Mucosa of descending colon (tissue), 3 donors: ENCODE results near the gene ZP2. TPM values are rescaled to one million over a fixed set of nuclear protein-coding genes. Genes with fewer than 3 reads are reported as not detected.
"Not testable (repeated sequence)": the region's sequence is repeated elsewhere in the genome, so short reads cannot be mapped to it uniquely, and the experiment has no call there.

Experiments
- ATAC-seq: fragments of 200-7000 bp; cut with Tn5 transposase; one replicate; pipeline ENCODE4 v1.9.1; 2020; ENCODE audit warnings: mild to moderate bottlenecking, moderate library complexity
- DNase-seq, 3 donors: peaks; one replicate each; pipeline ENCODE4 v3.0.0-alpha.2; 2020
- H3K36me3 ChIP-seq: fragments of 200-600 bp; one replicate; pipeline ENCODE4 v1.8.0; 2021; ENCODE audit warnings: low read depth, mild to moderate bottlenecking
- H3K4me1 ChIP-seq: fragments of 200-600 bp; one replicate; pipeline ENCODE4 v1.8.0; 2021; ENCODE audit warnings: low read depth, mild to moderate bottlenecking
- H3K4me3 ChIP-seq: fragments of 200-600 bp; one replicate; pipeline ENCODE4 v1.8.0; 2021; ENCODE audit warnings: mild to moderate bottlenecking
- H3K9me3 ChIP-seq: fragments of 200-600 bp; one replicate; pipeline ENCODE4 v1.8.0; 2021; ENCODE audit warnings: mild to moderate bottlenecking
- intact Hi-C, 2 donors: fragments of 100-400 bp; cut with DNase I in 1 of 2; cut with micrococcal nuclease in 1 of 2; formaldehyde crosslinking; loops; one replicate each; pipeline versions ENCODE4 v1.11.0 to v1.11.1; 2022; cut with DNase I, micrococcal nuclease
- total RNA-seq, 3 donors: library from RNA; stranded (reverse); fragmentation: NEBNext Ultra II Directional in 2 of 3; extraction: Animal tissue kit (Norgen Biotek cat#: 25700) in 2 of 3; gene quantifications; one replicate each; pipeline versions ENCODE4 v1.2.1 to v1.2.4, GENCODE V29; 2021 to 2023
- TF ChIP-seq, protein P1 (sequence below): fragments of 200-600 bp; IDR thresholded peaks from one replicate; pipeline ENCODE4 v1.8.0; 2022; ENCODE audit warnings: antibody characterized with exemption, mild to moderate bottlenecking
- donor health status: DM: no; HTN: no; CAD: no; lungs with moderate emphysema.
- donor health status: DM: no; HTN: no; CAD: no.
- donor health status: DM: no; HTN: yes; CAD: no.

Gene ZP2
- total RNA-seq, 3 donors from 2014 or later = 0.20 TPM; not detected in 2

GRCh38 chr16:21203155-21203797 lies 8.1 kb downstream of the ZP2 start:
- Histone ChIP-seq H3K9me3 (no peaks in the 10 kb centered on the region), H3K4me1 (peaks cover 8% of the 10 kb centered on the region), H3K36me3 (no peaks in the 10 kb centered on the region), H3K4me3 (no peak overlapping the region)
- intact Hi-C loops = no loop called here
- peak; percentile 62 for ATAC-seq
- no peak for DNase-seq
- TF ChIP-seq, protein P1, sequence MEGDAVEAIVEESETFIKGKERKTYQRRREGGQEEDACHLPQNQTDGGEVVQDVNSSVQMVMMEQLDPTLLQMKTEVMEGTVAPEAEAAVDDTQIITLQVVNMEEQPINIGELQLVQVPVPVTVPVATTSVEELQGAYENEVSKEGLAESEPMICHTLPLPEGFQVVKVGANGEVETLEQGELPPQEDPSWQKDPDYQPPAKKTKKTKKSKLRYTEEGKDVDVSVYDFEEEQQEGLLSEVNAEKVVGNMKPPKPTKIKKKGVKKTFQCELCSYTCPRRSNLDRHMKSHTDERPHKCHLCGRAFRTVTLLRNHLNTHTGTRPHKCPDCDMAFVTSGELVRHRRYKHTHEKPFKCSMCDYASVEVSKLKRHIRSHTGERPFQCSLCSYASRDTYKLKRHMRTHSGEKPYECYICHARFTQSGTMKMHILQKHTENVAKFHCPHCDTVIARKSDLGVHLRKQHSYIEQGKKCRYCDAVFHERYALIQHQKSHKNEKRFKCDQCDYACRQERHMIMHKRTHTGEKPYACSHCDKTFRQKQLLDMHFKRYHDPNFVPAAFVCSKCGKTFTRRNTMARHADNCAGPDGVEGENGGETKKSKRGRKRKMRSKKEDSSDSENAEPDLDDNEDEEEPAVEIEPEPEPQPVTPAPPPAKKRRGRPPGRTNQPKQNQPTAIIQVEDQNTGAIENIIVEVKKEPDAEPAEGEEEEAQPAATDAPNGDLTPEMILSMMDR = no peak

GRCh38 chr16:21199607-21200218 lies 11.7 kb downstream of the ZP2 start:
- no peak for DNase-seq
- Histone ChIP-seq H3K9me3 (no peaks in the 10 kb centered on the region), H3K36me3 (no peaks in the 10 kb centered on the region), H3K4me1 (peaks cover 8% of the 10 kb centered on the region), H3K4me3 (no peak overlapping the region)
- intact Hi-C loops = no loop called here
- TF ChIP-seq, protein P1 = no peak
- peak; percentile 90 for ATAC-seq

GRCh38 chr16:21197621-21198020 lies 13.8 kb downstream of the ZP2 start:
- ATAC-seq = no peak
- intact Hi-C loops = no loop called here
- Histone ChIP-seq H3K4me3 (no peak overlapping the region), H3K4me1 (peaks cover 8% of the 10 kb centered on the region), H3K9me3 (no peaks in the 10 kb centered on the region), H3K36me3 (no peaks in the 10 kb centered on the region)
- DNase-seq = no peak
- TF ChIP-seq, protein P1 = no peak

- H3K9me3 ChIP-seq = no peaks in the 10 kb centered on the region
- H3K4me3 ChIP-seq = no peak overlapping the region
- no peaks in the 10 kb centered on the region for H3K36me3 ChIP-seq
- TF ChIP-seq, protein P1 = no peak
- H3K4me1 ChIP-seq = peaks cover 8% of the 10 kb centered on the region
- DNase-seq (no peak), ATAC-seq (no peak)
- intact Hi-C loops = no loop called here
Observed at GRCh38 chr16:21197112-21197511, 14.3 kb downstream of the ZP2 start.

DNA sequence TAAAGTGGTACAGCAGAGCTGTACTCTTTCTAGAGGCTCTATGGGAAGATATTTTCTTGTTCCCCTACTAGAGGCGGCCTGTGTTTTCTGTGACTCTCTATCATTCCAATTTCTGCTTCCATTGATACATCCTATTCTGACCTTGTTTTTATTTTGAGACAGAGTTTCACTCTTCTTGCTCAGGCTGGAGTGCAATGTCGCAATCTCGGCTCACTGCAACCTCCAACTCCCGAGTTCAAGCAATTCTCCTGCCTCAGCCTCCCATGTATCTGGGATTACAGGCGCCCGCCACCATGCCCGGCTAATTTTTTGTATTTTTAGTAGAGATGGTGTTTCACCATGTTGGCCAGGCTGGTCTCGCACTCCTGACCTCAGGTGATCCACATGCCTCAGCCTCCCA lies 16.0 kb downstream of the ZP2 start:
- ATAC-seq, intact Hi-C loops: not testable (repeated sequence)

DNA sequence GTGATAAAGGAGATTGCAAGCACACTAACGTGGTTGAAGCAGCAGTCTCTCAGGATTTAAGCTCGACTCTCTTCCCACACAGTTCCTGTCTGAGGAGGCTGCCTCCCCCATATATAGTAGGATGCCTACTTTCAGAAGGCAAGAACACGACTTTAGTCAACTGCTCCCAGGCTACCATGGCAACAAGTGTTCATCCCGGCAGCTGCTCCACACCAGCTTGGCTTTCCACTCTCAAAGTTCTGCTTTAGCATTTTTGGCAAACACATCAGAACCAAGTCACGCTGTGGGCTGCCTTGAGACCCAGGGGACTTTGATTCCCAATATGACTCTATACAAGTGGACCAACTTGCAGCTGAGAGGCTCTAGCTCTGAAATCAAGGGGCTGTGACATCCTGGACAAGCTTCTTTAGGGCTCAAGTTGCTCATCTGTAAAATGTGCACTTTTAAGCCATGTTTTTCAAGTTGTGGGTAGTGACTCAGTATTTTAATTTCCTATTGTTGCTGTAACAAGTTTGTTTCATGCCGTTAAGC lies 16.5 kb downstream of the ZP2 start:
- intact Hi-C loops = no loop called here
- Histone ChIP-seq H3K4me3 (no peak overlapping the region), H3K9me3 (no peaks in the 10 kb centered on the region), H3K4me1 (peaks cover 1% of the 10 kb centered on the region), H3K36me3 (no peaks in the 10 kb centered on the region)
- DNase-seq = no peak
- TF ChIP-seq, protein P1 = no peak
- ATAC-seq = no peak

More for the DNA sequence above, 16.0 kb downstream of the ZP2 start:
- H3K4me1 ChIP-seq, H3K36me3 ChIP-seq, H3K9me3 ChIP-seq, H3K4me3 ChIP-seq, DNase-seq: not testable (repeated sequence)
